Measurements from ENCODE around the gene SHE. TPM values are rescaled to one million over a fixed set of nuclear protein-coding genes. Genes with fewer than 3 reads are reported as not detected.

Gene SHE
- total RNA-seq, 2 experiments from 2014 or later = 0.07 TPM; not detected in 1

GRCh38 chr1:154503898-154504297, 1.7 kb upstream of the SHE start:
- no peaks in the 10 kb centered on the region for H3K36me3 Mint-ChIP-seq
- no peak overlapping the region for H3K4me3 Mint-ChIP-seq
- H3K9me3 Mint-ChIP-seq = peaks cover 2% of the 10 kb centered on the region
- intact Hi-C loops (cut with micrococcal nuclease) = no loop called here
- ChIA-PET POLR2A (no interaction called here), CTCF (no interaction called here)
- peaks cover 64% of the 10 kb centered on the region for H3K27me3 Mint-ChIP-seq
- DNase-seq = no peak
- H3K4me1 Mint-ChIP-seq (ENCODE audit: low read depth) = peaks cover 15% of the 10 kb centered on the region
- H3K27ac Mint-ChIP-seq = no peak overlapping the region

- ChIA-PET POLR2A (no interaction called here), CTCF (no interaction called here)
- DNase-seq = no peak
These were observed 518 bp upstream of the SHE start for GRCh38 chr1:154502744-154503115.

GRCh38 chr1:154501423-154502065, 668 bp downstream of the SHE start:
- Mint-ChIP-seq H3K27ac (no peak overlapping the region), H3K4me1 (ENCODE audit: low read depth) (peaks cover 31% of the 10 kb centered on the region), H3K27me3 (peaks cover 46% of the 10 kb centered on the region), H3K36me3 (no peaks in the 10 kb centered on the region), H3K4me3 (no peak overlapping the region), H3K9me3 (peaks cover 2% of the 10 kb centered on the region)
- ChIA-PET POLR2A (interaction anchor here (0.7 kb wide), 1 partner anchor 435 kb away, joined by 3 read pairs; the partner anchor contains the start of gene PMVK), CTCF (interaction anchor here (0.8 to 1.6 kb wide), 4 partner anchors 10 to 45 kb away, joined by 3 to 8 read pairs (median 4); no protein-coding TSS in a partner anchor)
- DNase-seq = no peak
- intact Hi-C loops (cut with micrococcal nuclease) = no loop called here

More at GRCh38 chr1:154502744-154503115, 518 bp upstream of the SHE start:
- H3K27me3 Mint-ChIP-seq = peaks cover 55% of the 10 kb centered on the region
- intact Hi-C loops (cut with micrococcal nuclease) = no loop called here
- no peak overlapping the region for H3K27ac Mint-ChIP-seq
- H3K4me1 Mint-ChIP-seq (ENCODE audit: low read depth) = peaks cover 23% of the 10 kb centered on the region
- H3K9me3 Mint-ChIP-seq = peaks cover 2% of the 10 kb centered on the region
- peak overlapping the region; percentile 41 for H3K4me3 Mint-ChIP-seq
- H3K36me3 Mint-ChIP-seq = no peaks in the 10 kb centered on the region

GRCh38 chr1:154500533-154500932, 1.7 kb downstream of the SHE start:
- intact Hi-C loops (cut with micrococcal nuclease) = no loop called here
- no peak for DNase-seq
- Mint-ChIP-seq H3K9me3 (no peaks in the 10 kb centered on the region), H3K4me1 (ENCODE audit: low read depth) (peaks cover 37% of the 10 kb centered on the region), H3K27ac (no peak overlapping the region), H3K4me3 (no peak overlapping the region), H3K27me3 (peaks cover 42% of the 10 kb centered on the region), H3K36me3 (no peaks in the 10 kb centered on the region)
- POLR2A ChIA-PET = no interaction called here
- CTCF ChIA-PET = interaction anchor here (0.8 to 1.6 kb wide), 5 partner anchors 9 to 166 kb away, joined by 3 to 8 read pairs (median 3); no protein-coding TSS in a partner anchor

GRCh38 chr1:154499446-154499845, 2.8 kb downstream of the SHE start:
- H3K4me3 Mint-ChIP-seq = no peak overlapping the region
- CTCF ChIA-PET = interaction anchor here (1.0 kb wide), 1 partner anchor 47 kb away, joined by 3 read pairs; no protein-coding TSS in a partner anchor
- H3K4me1 Mint-ChIP-seq (ENCODE audit: low read depth) = peaks cover 39% of the 10 kb centered on the region
- peak; percentile 29 for DNase-seq
- intact Hi-C loops (cut with micrococcal nuclease) = loop anchor here (5.0 kb wide), 1 partner anchor 258 kb away; no protein-coding TSS in a partner anchor
- no peaks in the 10 kb centered on the region for H3K9me3 Mint-ChIP-seq
- peaks cover 34% of the 10 kb centered on the region for H3K27me3 Mint-ChIP-seq
- H3K36me3 Mint-ChIP-seq = no peaks in the 10 kb centered on the region
- H3K27ac Mint-ChIP-seq = no peak overlapping the region
- POLR2A ChIA-PET = no interaction called here

GRCh38 chr1:154497026-154497806, 5.0 kb downstream of the SHE start:
- no peaks in the 10 kb centered on the region for H3K9me3 Mint-ChIP-seq
- intact Hi-C loops (cut with micrococcal nuclease) = loop anchor here (1.0 to 5.0 kb wide), 2 partner anchors 18 to 260 kb away; no protein-coding TSS in a partner anchor
- no peaks in the 10 kb centered on the region for H3K36me3 Mint-ChIP-seq
- DNase-seq = peak; percentile 40
- CTCF ChIA-PET = interaction anchor here (0.7 to 1.8 kb wide), 7 partner anchors 12 to 162 kb away, joined by 3 to 16 read pairs (median 4); no protein-coding TSS in a partner anchor
- peak overlapping the region; percentile 33 for H3K4me3 Mint-ChIP-seq
- peak overlapping the region; percentile 87 for H3K27ac Mint-ChIP-seq
- peaks cover 20% of the 10 kb centered on the region for H3K27me3 Mint-ChIP-seq
- POLR2A ChIA-PET = interaction anchor here (0.7 to 1.0 kb wide), 4 partner anchors 16 to 58 kb away, joined by 3 to 5 read pairs (median 3); no protein-coding TSS in a partner anchor
- peaks cover 57% of the 10 kb centered on the region for H3K4me1 Mint-ChIP-seq (ENCODE audit: low read depth)

- no peak overlapping the region for H3K4me3 Mint-ChIP-seq
- H3K36me3 Mint-ChIP-seq = no peaks in the 10 kb centered on the region
- CTCF ChIA-PET = interaction anchor here (1.0 to 1.8 kb wide), 3 partner anchors 17 to 161 kb away, joined by 4 to 16 read pairs (median 4); no protein-coding TSS in a partner anchor
- peak overlapping the region; percentile 87 for H3K27ac Mint-ChIP-seq
- no peaks in the 10 kb centered on the region for H3K9me3 Mint-ChIP-seq
- DNase-seq = no peak
- POLR2A ChIA-PET = interaction anchor here (1.0 kb wide), 1 partner anchor 17 kb away, joined by 3 read pairs; no protein-coding TSS in a partner anchor
- intact Hi-C loops (cut with micrococcal nuclease) = loop anchor here (5.0 kb wide), 1 partner anchor 261 kb away; no protein-coding TSS in a partner anchor
- peaks cover 62% of the 10 kb centered on the region for H3K4me1 Mint-ChIP-seq (ENCODE audit: low read depth)
- peaks cover 19% of the 10 kb centered on the region for H3K27me3 Mint-ChIP-seq
These were observed 5.8 kb downstream of the SHE start for GRCh38 chr1:154496383-154496782.

- peaks cover 62% of the 10 kb centered on the region for H3K4me1 Mint-ChIP-seq (ENCODE audit: low read depth)
- H3K36me3 Mint-ChIP-seq = no peaks in the 10 kb centered on the region
- ChIA-PET POLR2A (no interaction called here), CTCF (interaction anchor here (0.6 to 1.8 kb wide), 3 partner anchors 16 to 160 kb away, joined by 3 to 4 read pairs (median 4); no protein-coding TSS in a partner anchor)
- intact Hi-C loops (cut with micrococcal nuclease) = loop anchor here (5.0 kb wide), 1 partner anchor 262 kb away; no protein-coding TSS in a partner anchor
- no peaks in the 10 kb centered on the region for H3K9me3 Mint-ChIP-seq
- H3K4me3 Mint-ChIP-seq = no peak overlapping the region
- H3K27me3 Mint-ChIP-seq = peaks cover 12% of the 10 kb centered on the region
- DNase-seq = no peak
- no peak overlapping the region for H3K27ac Mint-ChIP-seq
These were observed 6.5 kb downstream of the SHE start for GRCh38 chr1:154495496-154496273.

- intact Hi-C loops (cut with micrococcal nuclease) = no loop called here
- H3K4me1 Mint-ChIP-seq (ENCODE audit: low read depth) = peaks cover 44% of the 10 kb centered on the region
- DNase-seq = peak; percentile 24
- H3K4me3 Mint-ChIP-seq = no peak overlapping the region
- H3K36me3 Mint-ChIP-seq = no peaks in the 10 kb centered on the region
- ChIA-PET CTCF (interaction anchor here (1.4 to 2.3 kb wide), 3 partner anchors 12 to 53 kb away, joined by 5 to 11 read pairs (median 5); no protein-coding TSS in a partner anchor), POLR2A (no interaction called here)
- no peaks in the 10 kb centered on the region for H3K9me3 Mint-ChIP-seq
- no peaks in the 10 kb centered on the region for H3K27me3 Mint-ChIP-seq
- H3K27ac Mint-ChIP-seq = no peak overlapping the region
These were observed 8.9 kb downstream of the SHE start for GRCh38 chr1:154493276-154493675.

GRCh38 chr1:154492115-154492514, 10.1 kb downstream of the SHE start:
- intact Hi-C loops (cut with micrococcal nuclease) = no loop called here
- H3K27ac Mint-ChIP-seq = no peak overlapping the region
- ChIA-PET POLR2A (interaction anchor here (0.8 kb wide), 1 partner anchor 62 kb away, joined by 3 read pairs; no protein-coding TSS in a partner anchor), CTCF (interaction anchor here (0.9 to 2.3 kb wide), 4 partner anchors 9 to 54 kb away, joined by 3 to 11 read pairs (median 4); no protein-coding TSS in a partner anchor)
- DNase-seq = no peak
- no peaks in the 10 kb centered on the region for H3K9me3 Mint-ChIP-seq
- peaks cover 41% of the 10 kb centered on the region for H3K4me1 Mint-ChIP-seq (ENCODE audit: low read depth)
- H3K4me3 Mint-ChIP-seq = no peak overlapping the region
- no peaks in the 10 kb centered on the region for H3K36me3 Mint-ChIP-seq
- H3K27me3 Mint-ChIP-seq = no peaks in the 10 kb centered on the region

- intact Hi-C loops (cut with micrococcal nuclease) = no loop called here
- Mint-ChIP-seq H3K4me3 (no peak overlapping the region), H3K36me3 (no peaks in the 10 kb centered on the region), H3K27ac (no peak overlapping the region), H3K4me1 (ENCODE audit: low read depth) (peaks cover 27% of the 10 kb centered on the region), H3K9me3 (no peaks in the 10 kb centered on the region), H3K27me3 (no peaks in the 10 kb centered on the region)
- ChIA-PET POLR2A (no interaction called here), CTCF (interaction anchor here (2.2 to 2.9 kb wide), 2 partner anchors 10 to 56 kb away, joined by 9 to 19 read pairs; no protein-coding TSS in a partner anchor)
- DNase-seq = no peak
These were observed 11.9 kb downstream of the SHE start for GRCh38 chr1:154490317-154490716.

Measured in activated CD4-positive, alpha-beta memory T cell treated with anti-CD3 and anti-CD28 coated beads for 36 hours (primary cell).